Measurements from ENCODE around the gene HSD3B7. TPM values are rescaled to one million over a fixed set of nuclear protein-coding genes. Genes with fewer than 3 reads are reported as not detected.

The HSD3B7 gene
- total and polyA plus RNA-seq, 2 of the 4 experiments (the other 2 are of a cell fraction), result 8.5 to 11.3 TPM

DNA sequence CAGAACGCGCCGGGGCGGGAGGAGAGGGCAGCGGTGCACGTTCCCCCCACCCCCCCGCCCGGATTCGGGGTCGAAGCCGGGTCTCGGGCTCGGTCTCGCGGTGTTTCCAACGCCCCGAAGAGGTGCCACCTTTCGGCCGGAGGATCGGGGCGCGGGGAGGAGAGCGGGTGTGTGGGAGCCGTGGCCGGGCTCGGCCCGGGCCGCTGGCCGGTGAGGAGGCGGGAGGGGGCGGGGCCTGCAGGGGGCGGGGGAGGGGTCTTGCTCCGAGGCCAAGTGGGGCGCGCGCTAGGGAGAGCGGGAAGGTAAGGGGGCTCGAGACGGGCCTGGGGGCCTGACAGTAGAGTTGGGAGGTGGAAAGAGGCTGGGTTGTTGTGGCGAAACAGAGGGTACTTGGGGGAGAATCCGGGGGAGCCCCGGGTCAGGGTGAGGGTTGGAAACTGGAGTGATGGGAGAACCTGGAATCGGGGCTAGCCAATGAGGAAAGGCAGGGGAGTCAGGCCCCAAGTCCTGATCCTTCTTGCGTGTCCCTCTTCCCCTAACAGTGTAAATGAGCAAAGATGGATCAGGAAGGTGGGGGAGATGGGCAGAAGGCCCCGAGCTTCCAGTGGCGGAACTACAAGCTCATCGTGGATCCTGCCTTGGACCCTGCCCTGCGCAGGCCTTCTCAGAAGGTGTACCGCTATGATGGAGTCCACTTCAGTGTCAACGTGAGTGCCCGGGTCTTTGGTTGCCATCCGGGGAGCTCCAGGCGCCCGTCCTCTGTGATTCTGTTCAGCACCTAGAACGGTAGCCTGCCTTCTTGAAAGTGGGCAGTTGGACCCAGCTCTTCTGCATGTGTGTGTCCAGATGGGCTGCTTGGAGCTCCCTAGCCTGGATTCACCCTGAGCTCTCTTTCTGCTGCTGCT is 26.6 kb upstream of the HSD3B7 start:
- dilution Hi-C loops (cut with HindIII; ENCODE audit: low sequenced_read_pairs, unreplicated experiment), result no loop called here
- H3K4me1 ChIP-seq (ENCODE audit: control insufficient read depth, insufficient read depth, low read length), result peaks cover 6% of the 10 kb centered on the region
- peak overlapping the region in 1 of 2 experiments; percentile 63; a peak in 1 of 4 replicates for H4K8ac ChIP-seq (ENCODE audit: low read depth in 2 of 2, low read length in 2 of 2)
- in situ Hi-C loops (cut with MboI; ENCODE audit: low sequenced_read_pairs), result no loop called here
- H2AK9ac ChIP-seq (replicated peaks; ENCODE audit: low read depth, low read length, poor library complexity), result peak overlapping the region; percentile 80
- TF ChIP-seq POLR2A (IDR thresholded peaks at IDR 0.05; ENCODE audit: low read depth, low read length) (peak; percentile 40; the same call in 1 of the 2 replicates), FOS (IDR thresholded peaks at IDR 0.05; ENCODE audit: low read depth, low read length) (no peak)
- H2BK5ac ChIP-seq (ENCODE audit: low read depth, low read length, poor library complexity, severe bottlenecking), result peak overlapping the region; percentile 52
- peaks cover 12% of the 10 kb centered on the region; the same call in 1 of the 2 replicates for H4K20me1 ChIP-seq (ENCODE audit: insufficient read depth, low read length)
- peak overlapping the region; percentile 25 for H3K4ac ChIP-seq (ENCODE audit: low read depth, low read length)
- peak overlapping the region; percentile 92; the same call in 1 of the 2 replicates for H2AK5ac ChIP-seq (ENCODE audit: low read depth, low read length)
- no peaks in the 10 kb centered on the region for H3K27me3 ChIP-seq (ENCODE audit: control insufficient read depth, insufficient read depth, low read length)
- H2BK120ac ChIP-seq (ENCODE audit: low read depth, low read length), result no peak overlapping the region
- H2AFZ ChIP-seq (replicated peaks; ENCODE audit: low read length, poor library complexity), result peak overlapping the region; percentile 99
- H3K9me3 ChIP-seq (ENCODE audit: control insufficient read depth, insufficient read depth, low read length), result no peaks in the 10 kb centered on the region
- peak overlapping the region; percentile 95 for H3K9ac ChIP-seq (ENCODE audit: low read depth, low read length)
- no peak overlapping the region for H3K18ac ChIP-seq (ENCODE audit: low read depth, low read length)
- ATAC-seq (ENCODE audit: low read depth) (peak; percentile 50), DNase-seq (peak; percentile 43)
- H3K4me2 ChIP-seq (ENCODE audit: low read depth, low read length), result peak overlapping the region; percentile 96
- intact Hi-C loops (cut with micrococcal nuclease), result loop anchor here (10.0 kb wide), 2 partner anchors 116 to 906 kb away; partner anchors contain the start of genes ZNF646 and ZNF668
- ChIA-PET CTCF (no interaction called here), POLR2A (ENCODE audit: unreplicated experiment) (no interaction called here)
- 69% methylated on average over 9 of the region's 55 CpGs; no CpG with 5 or more reads in 1 of the 2 experiments for WGBS, 2 experiments (ENCODE audit: extremely low coverage in 2 of 2, insufficient read length in 1 of 2)
- BruUV-seq (replicated peaks), result no TSS peak
- H3K27ac ChIP-seq (ENCODE audit: insufficient read depth, low read length), result peak overlapping the region; percentile 81
- no peak overlapping the region for H4K91ac ChIP-seq (ENCODE audit: insufficient read depth, low read depth, low read length)
- peaks cover 29% of the 10 kb centered on the region for H3K36me3 ChIP-seq (ENCODE audit: control insufficient read depth, insufficient read depth, low read length)
- peak overlapping the region; percentile 94 for H3K14ac ChIP-seq (replicated peaks; ENCODE audit: low read depth, low read length)
- peak overlapping the region; percentile 82; the same call in 1 of the 2 replicates for H3K23ac ChIP-seq (ENCODE audit: low read depth, low read length)
- H4K5ac ChIP-seq (ENCODE audit: low read depth, low read length), result peak overlapping the region; percentile 52
- no peak overlapping the region for H2BK15ac ChIP-seq (ENCODE audit: low read depth, low read length)
- no peak overlapping the region for H2BK20ac ChIP-seq (ENCODE audit: low read depth, low read length)
- H3K56ac ChIP-seq (ENCODE audit: extremely low read depth, insufficient read depth, low read length), result 0 out of 2 replicates have a peak overlapping the region, but pooled peaks have one; percentile 26
- peak overlapping the region; percentile 61 for H3K4me3 ChIP-seq (ENCODE audit: insufficient read depth, low read depth, low read length)
- no peaks in the 10 kb centered on the region; the same call in 1 of the 2 replicates for H3K9me1 ChIP-seq (ENCODE audit: insufficient read depth, low read length)
- H3K79me1 ChIP-seq (ENCODE audit: low read depth in 1 of 2, low read length in 2 of 2), result peaks cover 33 to 44% of the 10 kb centered on the region in 2 experiments
